Occipital lobe (tissue), 2 donors: ENCODE data around the gene MICAL3. TPM values are rescaled to one million over a fixed set of nuclear protein-coding genes. Genes with fewer than 3 reads are reported as not detected.

Experiments used
- DNase-seq: peaks from one replicate; lab custom pipeline; 2025; lab: John Stamatoyannopoulos, UW
- total RNA-seq: library from RNA; depleted of rRNA; stranded (reverse); fragments of >200 nt; gene quantifications from one replicate; pipeline ENCODE4 v1.2.3, GENCODE V29; 2014

The MICAL3 gene
- total RNA-seq, 1 donor from 2014 or later = 40.9 TPM

GRCh38 chr22:17956630-17957029 is 67.7 kb downstream of the MICAL3 start:
- no peak for DNase-seq

GRCh38 chr22:17955590-17956379 is 68.6 kb downstream of the MICAL3 start:
- peak; percentile 57 for DNase-seq

- DNase-seq = no peak
Measured at GRCh38 chr22:17954860-17955587, 69.3 kb downstream of the MICAL3 start.

GRCh38 chr22:17954200-17954859 is 70.0 kb downstream of the MICAL3 start:
- no peak for DNase-seq

- DNase-seq = no peak
Measured at GRCh38 chr22:17953147-17953546, 71.2 kb downstream of the MICAL3 start.

- no peak for DNase-seq
Measured at GRCh38 chr22:17952273-17952801, 72.0 kb downstream of the MICAL3 start.

GRCh38 chr22:17951315-17951714 is 73.0 kb downstream of the MICAL3 start:
- DNase-seq = no peak

GRCh38 chr22:17950651-17951214 is 73.6 kb downstream of the MICAL3 start:
- DNase-seq = no peak

- no peak for DNase-seq
Measured at GRCh38 chr22:17949642-17950473, 74.5 kb downstream of the MICAL3 start.

GRCh38 chr22:17948101-17948500 is 76.3 kb downstream of the MICAL3 start:
- no peak for DNase-seq

- DNase-seq = no peak
Measured at GRCh38 chr22:17946662-17947367, 77.5 kb downstream of the MICAL3 start.

GRCh38 chr22:17945888-17946648 is 78.3 kb downstream of the MICAL3 start:
- DNase-seq = peak; percentile 36

- DNase-seq = no peak
Measured at GRCh38 chr22:17945156-17945887, 79.0 kb downstream of the MICAL3 start.

- DNase-seq = no peak
Measured at GRCh38 chr22:17944256-17944655, 80.1 kb downstream of the MICAL3 start.

GRCh38 chr22:17943533-17944249 is 80.7 kb downstream of the MICAL3 start:
- no peak for DNase-seq

- DNase-seq = no peak
Measured at GRCh38 chr22:17942721-17943120, 81.6 kb downstream of the MICAL3 start.

- DNase-seq = no peak
Measured at GRCh38 chr22:17941471-17942406, 82.6 kb downstream of the MICAL3 start.
